ENCODE measurements around the gene BGLAP. TPM values are rescaled to one million over a fixed set of nuclear protein-coding genes. Genes with fewer than 3 reads are reported as not detected.

The BGLAP gene
- total and polyA plus RNA-seq, 2 donors from 2014 or later, result 1.7 to 1.8 TPM

- Histone ChIP-seq H3K27me3 (ENCODE audit: control insufficient read depth, insufficient read depth, low read length) (no peaks in the 10 kb centered on the region), H3K4me1 (ENCODE audit: control insufficient read depth in 2 of 3, insufficient read depth in 2 of 3, low read depth in 1 of 3, low read length in 3 of 3) (peaks cover 0 to 7% (median 0%) of the 10 kb centered on the region in 3 donors), H3K4me3 (ENCODE audit: low read length in 3 of 3) (peak overlapping the region in 2 of 3 donors; percentile 6 to 21), H3K9me3 (ENCODE audit: control insufficient read depth in 2 of 3, insufficient read depth in 1 of 3, low read length in 3 of 3) (no peaks in the 10 kb centered on the region), H3K27ac (ENCODE audit: low read depth in 2 of 2, low read length in 2 of 2) (no peak overlapping the region), H3K9ac (ENCODE audit: low read length in 3 of 3) (no peak overlapping the region), H3K36me3 (ENCODE audit: control insufficient read depth in 2 of 3, insufficient read depth in 3 of 3, low read length in 3 of 3) (peaks cover 0 to 15% (median 0%) of the 10 kb centered on the region in 3 donors)
- FAIRE-seq (no peak), DNase-seq (peak; percentile 44 to 83 (median 65))
- no peak for TF ChIP-seq CTCF (IDR thresholded peaks at IDR 0.05; ENCODE audit: borderline replicate concordance, extremely low read depth, insufficient read depth)
- intact Hi-C loops (cut with DNase I), result no loop called here
Measured at GRCh38 chr1:156245451-156246232, 3.7 kb downstream of the BGLAP start.

- peaks cover 0 to 18% (median 3%) of the 10 kb centered on the region in 3 donors for H3K36me3 ChIP-seq (ENCODE audit: control insufficient read depth in 2 of 3, insufficient read depth in 3 of 3, low read length in 3 of 3)
- no peak overlapping the region for H3K9ac ChIP-seq (ENCODE audit: low read length in 3 of 3)
- no peak overlapping the region for H3K27ac ChIP-seq (ENCODE audit: low read depth in 2 of 2, low read length in 2 of 2)
- FAIRE-seq, result no peak
- H3K27me3 ChIP-seq (ENCODE audit: control insufficient read depth, insufficient read depth, low read length), result no peaks in the 10 kb centered on the region
- intact Hi-C loops (cut with DNase I), result no loop called here
- no peak for TF ChIP-seq CTCF (IDR thresholded peaks at IDR 0.05; ENCODE audit: borderline replicate concordance, extremely low read depth, insufficient read depth)
- H3K4me1 ChIP-seq (ENCODE audit: control insufficient read depth in 2 of 3, insufficient read depth in 2 of 3, low read depth in 1 of 3, low read length in 3 of 3), result peaks cover 0 to 7% (median 0%) of the 10 kb centered on the region in 3 donors
- peak overlapping the region in 1 of 3 donors; percentile 21 for H3K4me3 ChIP-seq (ENCODE audit: low read length in 3 of 3)
- DNase-seq, result peak in 1 of 5 donors; percentile 52
- H3K9me3 ChIP-seq (ENCODE audit: control insufficient read depth in 2 of 3, insufficient read depth in 1 of 3, low read length in 3 of 3), result no peaks in the 10 kb centered on the region
Measured at GRCh38 chr1:156246241-156246780, 4.3 kb downstream of the BGLAP start.

- no peak for FAIRE-seq
- intact Hi-C loops (cut with DNase I), result no loop called here
- TF ChIP-seq CTCF (IDR thresholded peaks at IDR 0.05; ENCODE audit: borderline replicate concordance, extremely low read depth, insufficient read depth), result no peak
- H3K9me3 ChIP-seq (ENCODE audit: control insufficient read depth in 2 of 3, insufficient read depth in 1 of 3, low read length in 3 of 3), result no peaks in the 10 kb centered on the region
- no peaks in the 10 kb centered on the region for H3K27me3 ChIP-seq (ENCODE audit: control insufficient read depth, insufficient read depth, low read length)
- peaks cover 0 to 7% (median 0%) of the 10 kb centered on the region in 3 donors for H3K4me1 ChIP-seq (ENCODE audit: control insufficient read depth in 2 of 3, insufficient read depth in 2 of 3, low read depth in 1 of 3, low read length in 3 of 3)
- no peak overlapping the region for H3K9ac ChIP-seq (ENCODE audit: low read length in 3 of 3)
- H3K27ac ChIP-seq (ENCODE audit: low read depth in 2 of 2, low read length in 2 of 2), result no peak overlapping the region
- no peak for DNase-seq
- no peak overlapping the region for H3K4me3 ChIP-seq (ENCODE audit: low read length in 3 of 3)
- H3K36me3 ChIP-seq (ENCODE audit: control insufficient read depth in 2 of 3, insufficient read depth in 3 of 3, low read length in 3 of 3), result peaks cover 0 to 22% (median 6%) of the 10 kb centered on the region in 3 donors
Measured at GRCh38 chr1:156246781-156247459, 4.9 kb downstream of the BGLAP start.
